H9 (cell line): Measurements from ENCODE around the gene AKAP17A. TPM values are rescaled to one million over a fixed set of nuclear protein-coding genes. Genes with fewer than 3 reads are reported as not detected.

Experiments
- DNase-seq: peaks from one replicate; pipeline ENCODE4 v3.0.0-alpha.2; 2017
- H2AFZ ChIP-seq: one replicate; pipeline ENCODE4 v1.6.1; 2013; ENCODE audit warnings: mild to moderate bottlenecking, low read length, control low read depth, moderate library complexity
- H2AK5ac ChIP-seq: 2 replicates; pipeline ENCODE4 v1.6.1; 2013; ENCODE audit warnings: low read length, control low read depth, mixed read lengths; ENCODE audit not compliant: insufficient read length
- H2BK120ac ChIP-seq: one replicate; pipeline ENCODE4 v1.6.1; 2013; ENCODE audit warnings: low read depth, mild to moderate bottlenecking, low read length, control low read depth, inconsistent platforms; ENCODE audit not compliant: poor library complexity, severe bottlenecking
- H2BK12ac ChIP-seq: 2 replicates; pipeline ENCODE4 v1.6.1; 2013; ENCODE audit warnings: low read length, control low read depth, mixed read lengths, low read depth; ENCODE audit not compliant: insufficient read length
- H2BK15ac ChIP-seq: 2 replicates; pipeline ENCODE4 v1.6.1; 2013; ENCODE audit warnings: low read depth, low read length, control low read depth
- H2BK20ac ChIP-seq: one replicate; pipeline ENCODE4 v1.6.1; 2013; ENCODE audit warnings: low read depth, mild to moderate bottlenecking, low read length, control low read depth, inconsistent platforms; ENCODE audit not compliant: poor library complexity, severe bottlenecking
- H2BK5ac ChIP-seq: 2 replicates; pipeline ENCODE4 v1.6.1; 2013; ENCODE audit warnings: low read length, control low read depth, mixed read lengths; ENCODE audit not compliant: insufficient read length
- H3K14ac ChIP-seq: 2 replicates; pipeline ENCODE4 v1.6.1; 2013; ENCODE audit warnings: low read length, control low read depth; ENCODE audit not compliant: insufficient read depth
- H3K18ac ChIP-seq: 2 replicates; pipeline ENCODE4 v1.6.1; 2013; ENCODE audit warnings: low read depth, mild to moderate bottlenecking, mixed read lengths, low read length, control low read depth; ENCODE audit not compliant: insufficient read length
- H3K23ac ChIP-seq: 2 replicates; pipeline ENCODE4 v1.6.1; 2013; ENCODE audit warnings: low read length, control low read depth, mixed read lengths, low read depth; ENCODE audit not compliant: insufficient read length
- H3K23me2 ChIP-seq: 2 replicates; pipeline ENCODE4 v1.6.1; 2013; ENCODE audit warnings: low read depth, mild to moderate bottlenecking, mixed read lengths, low read length, control low read depth; ENCODE audit not compliant: insufficient read length, poor library complexity, severe bottlenecking
- H3K27ac ChIP-seq: 2 replicates; pipeline ENCODE4 v1.5.1; 2013; ENCODE audit warnings: low read length, control low read depth, mixed read lengths, low read depth; ENCODE audit not compliant: insufficient read length
- H3K27me3 ChIP-seq: 2 replicates; pipeline ENCODE4 v1.6.1; 2013; ENCODE audit warnings: low read length, control low read depth, inconsistent platforms; ENCODE audit not compliant: insufficient read depth
- H3K4ac ChIP-seq: 2 replicates; pipeline ENCODE4 v1.6.1; 2013; ENCODE audit warnings: low read depth, mild to moderate bottlenecking, control low read depth, inconsistent platforms, low read length, moderate library complexity
- H3K4me1 ChIP-seq: 2 replicates; pipeline ENCODE4 v1.6.1; 2013; ENCODE audit warnings: low read length, control low read depth, inconsistent platforms; ENCODE audit not compliant: insufficient read depth
- H3K4me2 ChIP-seq: 2 replicates; pipeline ENCODE4 v1.6.1; 2013; ENCODE audit warnings: low read length, control low read depth, mixed read lengths; ENCODE audit not compliant: insufficient read length, insufficient read depth
- H3K56ac ChIP-seq: 2 replicates; pipeline ENCODE4 v1.6.1; 2013; ENCODE audit warnings: low read depth, mild to moderate bottlenecking, mixed read lengths, low read length, control low read depth; ENCODE audit not compliant: insufficient read length
- H3K79me1 ChIP-seq: 2 replicates; pipeline ENCODE4 v1.6.1; 2013; ENCODE audit warnings: low read depth, mild to moderate bottlenecking, moderate library complexity, low read length, control low read depth, inconsistent platforms; ENCODE audit not compliant: insufficient read depth, poor library complexity, severe bottlenecking
- H3K79me2 ChIP-seq: 2 replicates; pipeline ENCODE4 v1.6.1; 2013; ENCODE audit warnings: low read length, control low read depth, inconsistent platforms; ENCODE audit not compliant: insufficient read depth
- H3K9ac ChIP-seq: 2 replicates; pipeline ENCODE4 v1.6.1; 2013; ENCODE audit warnings: low read length, control low read depth, mixed read lengths; ENCODE audit not compliant: insufficient read length; ENCODE audit errors: extremely low read depth
- H3K9me3 ChIP-seq: one replicate; pipeline ENCODE4 v1.6.1; 2013; ENCODE audit warnings: low read depth, low read length, inconsistent platforms; ENCODE audit not compliant: control insufficient read depth
- H3T11ph ChIP-seq: one replicate; pipeline ENCODE4 v1.6.1; 2013; ENCODE audit warnings: mild to moderate bottlenecking, low read length, control low read depth, inconsistent platforms
- H4K20me1 ChIP-seq: one replicate; pipeline ENCODE4 v1.6.1; 2013; ENCODE audit not compliant: control insufficient read depth, insufficient read length, insufficient read depth
- H4K5ac ChIP-seq: 2 replicates; pipeline ENCODE4 v1.6.1; 2013; ENCODE audit warnings: low read depth, mild to moderate bottlenecking, mixed read lengths, low read length, control low read depth; ENCODE audit not compliant: insufficient read length
- H4K8ac ChIP-seq: replicated peaks from 2 replicates; pipeline ENCODE4 v1.6.1; 2013; ENCODE audit warnings: low read length, control low read depth, mixed read lengths, low read depth; ENCODE audit not compliant: insufficient read length
- H4K91ac ChIP-seq: 2 replicates; pipeline ENCODE4 v1.6.1; 2013; ENCODE audit warnings: low read depth, mild to moderate bottlenecking, moderate library complexity, mixed read lengths, low read length, control low read depth; ENCODE audit not compliant: insufficient read length
- H3K27ac Mint-ChIP-seq, 3 experiments: 2 replicates in 2 of 3; 3 replicates in 1 of 3; pipeline ENCODE4 v1.8.0; 2020 to 2021; ENCODE audit warnings: mixed read lengths in 3 of 3, mild to moderate bottlenecking in 1 of 3, moderate library complexity in 1 of 3
- H3K27me3 Mint-ChIP-seq: 2 replicates; pipeline ENCODE4 v1.8.0; 2021; ENCODE audit warnings: low read depth, mild to moderate bottlenecking, moderate library complexity, mixed read lengths
- H3K36me3 Mint-ChIP-seq, 3 experiments: 2 replicates in 2 of 3; 3 replicates in 1 of 3; pipeline ENCODE4 v1.8.0; 2020 to 2021; ENCODE audit warnings: low read depth in 3 of 3, mixed read lengths in 3 of 3; ENCODE audit not compliant: insufficient read depth in 1 of 3
- H3K4me1 Mint-ChIP-seq, 2 experiments: 2 replicates each; pipeline ENCODE4 v1.8.0; 2020; ENCODE audit warnings: mixed read lengths in 2 of 2
- H3K4me3 Mint-ChIP-seq, 2 experiments: 2 replicates in 1 of 2; 3 replicates in 1 of 2; pipeline ENCODE4 v1.8.0; 2020 to 2021; ENCODE audit warnings: mild to moderate bottlenecking in 2 of 2, mixed read lengths in 2 of 2, moderate library complexity in 1 of 2
- H3K9me3 Mint-ChIP-seq, 2 experiments: 2 replicates in 1 of 2; 3 replicates in 1 of 2; pipeline ENCODE4 v1.8.0; 2020; ENCODE audit warnings: mild to moderate bottlenecking in 2 of 2, mixed read lengths in 2 of 2, moderate library complexity in 1 of 2
- CTCF ChIP-seq: fragments of 200-600 bp; sonication (generic); conservative IDR thresholded peaks from 3 replicates; pipeline ENCODE4 v1.8.0; 2021; ENCODE audit warnings: antibody characterized with exemption, mild to moderate bottlenecking
- WGBS: extraction: QIAGEN DNeasy Blood & Tissue Kit; methylation state at CpG from one replicate; pipeline ENCODE4 v1.1.7; 2013; ENCODE audit warnings: missing lambda C conversion rate, low lambda C conversion rate, mixed read lengths; ENCODE audit not compliant: insufficient read length; ENCODE audit errors: extremely low coverage; 5-methylcytosine and 5-hydroxymethylcytosine counted together
- total RNA-seq: library from RNA; stranded (reverse); gene quantifications from 2 replicates; pipeline ENCODE4 v1.2.1, GENCODE V29; 2021

Gene AKAP17A
- total RNA-seq, 1 experiment from 2014 or later = 39.7 TPM

GRCh38 chrX:1578511-1579173 is 12.8 kb upstream of the AKAP17A start:
- no peak for DNase-seq
- Histone ChIP-seq H2AFZ (no peak overlapping the region), H4K5ac (no peak overlapping the region), H3K4me1 (no peaks in the 10 kb centered on the region), H2BK15ac (no peak overlapping the region), H2BK20ac (no peak overlapping the region), H3K4me2 (no peak overlapping the region), H3K9me3 (no peaks in the 10 kb centered on the region), H2BK12ac (no peak overlapping the region), H4K8ac (no peak overlapping the region), H3K23ac (no peak overlapping the region), H4K91ac (no peak overlapping the region), H3K27ac (no peak overlapping the region), H3K79me2 (no peaks in the 10 kb centered on the region), H3K14ac (no peak overlapping the region; the same call in 1 of the 2 replicates), H3K79me1 (no peaks in the 10 kb centered on the region), H3K4ac (no peak overlapping the region), H3K23me2 (no peaks in the 10 kb centered on the region), H4K20me1 (no peaks in the 10 kb centered on the region), H2AK5ac (no peak overlapping the region), H3K9ac (no peak overlapping the region), H3K56ac (no peak overlapping the region), H2BK120ac (no peak overlapping the region), H2BK5ac (no peak overlapping the region), H3K27me3 (no peaks in the 10 kb centered on the region), H3T11ph (no peak overlapping the region), H3K18ac (no peak overlapping the region)
- no peaks in the 10 kb centered on the region for H3K36me3 Mint-ChIP-seq
- H3K9me3 Mint-ChIP-seq = peaks cover 7 to 12% of the 10 kb centered on the region in 2 experiments; a peak in 4 of 5 replicates
- H3K4me3 Mint-ChIP-seq = no peak overlapping the region
- TF ChIP-seq CTCF = no peak
- no peak overlapping the region for H3K27ac Mint-ChIP-seq
- no CpG with 5 or more reads among the region's 6 CpGs for WGBS
- peaks cover 0 to 5% of the 10 kb centered on the region in 2 experiments; a peak in 1 of 4 replicates for H3K4me1 Mint-ChIP-seq
- H3K27me3 Mint-ChIP-seq = peaks cover 3% of the 10 kb centered on the region; the same call in 1 of the 2 replicates
